IPS-11a (cell line): Measurements from ENCODE around the gene CSRP2.

Experiments
- H3K4me3 ChIP-seq: one replicate; pipeline ENCODE4 v1.5.1; 2013; ENCODE audit warnings: low read depth, low read length, control low read depth

CSRP2 gene

GRCh38 chr12:76895796-76896195 lies 17.0 kb upstream of the CSRP2 start:
- no peak overlapping the region for H3K4me3 ChIP-seq

- H3K4me3 ChIP-seq, result no peak overlapping the region
Measured at GRCh38 chr12:76891609-76892008, 12.8 kb upstream of the CSRP2 start.

DNA sequence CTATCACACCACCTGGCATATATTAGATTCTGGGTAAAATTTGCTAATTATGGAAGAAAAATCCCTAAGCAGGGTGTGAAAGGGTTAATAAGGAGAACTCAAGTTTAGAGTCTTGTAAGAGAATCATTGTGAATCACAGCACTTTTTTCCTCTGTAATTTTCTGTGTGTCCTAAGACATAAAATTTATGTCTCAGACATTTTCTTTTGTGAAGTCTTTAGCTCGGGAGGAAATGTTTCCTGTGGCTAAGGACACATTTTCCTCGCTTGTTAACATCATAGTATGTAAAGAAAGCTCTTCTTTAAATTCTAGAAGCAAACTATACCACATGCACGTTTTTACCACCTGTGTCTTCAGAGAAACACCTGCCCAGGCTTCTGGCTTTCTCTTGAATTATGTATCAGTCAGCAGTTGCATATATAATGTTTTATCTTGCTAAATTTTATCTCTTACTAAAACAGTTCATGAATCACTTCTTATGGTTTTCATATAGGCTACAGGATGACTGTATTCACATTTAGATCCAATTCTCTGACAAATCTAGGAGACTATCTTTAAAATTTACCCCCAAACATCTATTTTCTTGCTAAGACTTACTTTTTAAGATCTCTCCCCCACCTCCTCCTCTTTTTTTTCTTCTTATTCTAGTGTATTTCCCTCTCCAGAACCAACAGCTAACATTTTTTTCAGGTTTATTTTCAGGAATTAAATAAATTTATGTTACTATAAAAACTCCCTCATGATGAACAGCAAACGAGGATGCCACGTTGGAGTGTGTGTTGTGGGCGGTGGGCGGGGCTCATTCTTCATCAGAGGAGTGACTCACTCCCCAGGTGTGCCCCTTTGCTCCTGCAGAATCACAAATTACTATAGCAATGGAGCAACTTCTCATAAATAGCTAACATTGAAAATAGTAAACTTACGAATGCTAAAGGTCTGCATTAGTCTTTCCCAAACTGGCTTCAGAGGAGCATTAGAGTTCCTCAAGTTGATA lies 11.6 kb upstream of the CSRP2 start:
- H3K4me3 ChIP-seq, result no peak overlapping the region

DNA sequence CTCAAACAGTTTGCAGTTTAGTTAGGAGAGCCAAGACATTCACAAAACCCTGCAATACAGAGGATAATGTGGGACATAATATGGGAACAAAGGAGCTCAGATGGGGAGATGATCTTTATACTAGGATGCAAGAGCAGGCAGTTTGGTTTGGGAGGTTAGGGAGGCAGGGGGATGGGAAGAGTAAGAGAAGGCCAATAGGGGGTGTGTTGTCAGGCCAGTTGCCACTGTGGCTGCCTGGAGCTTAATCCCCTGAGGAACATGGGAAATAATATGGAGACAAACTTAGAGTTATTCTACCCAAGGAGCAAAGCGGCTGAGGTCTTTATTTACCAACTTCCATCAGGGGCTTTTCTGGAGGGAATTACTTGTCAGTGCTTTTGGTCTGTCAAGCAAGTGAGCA lies 10.0 kb upstream of the CSRP2 start:
- no peak overlapping the region for H3K4me3 ChIP-seq

DNA sequence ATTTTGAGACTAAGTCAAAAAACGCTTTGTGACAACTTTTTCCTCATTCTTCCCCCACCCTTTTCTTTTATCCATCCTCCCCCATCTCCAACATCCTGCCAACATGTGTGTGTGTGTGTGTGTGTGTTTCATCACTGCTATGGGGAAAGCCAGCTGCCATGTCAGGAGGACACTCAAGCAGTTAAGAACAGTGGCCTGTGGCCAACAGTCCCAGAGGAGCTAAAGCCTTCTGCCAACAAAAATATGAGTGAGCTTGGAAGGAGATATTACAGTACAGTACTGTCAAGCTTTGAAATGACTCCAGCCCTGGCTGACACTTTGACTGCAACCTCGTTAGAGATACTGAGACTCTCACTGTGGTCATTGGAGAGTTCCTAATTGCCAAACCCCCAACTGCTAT lies 5.0 kb upstream of the CSRP2 start:
- no peak overlapping the region for H3K4me3 ChIP-seq

DNA sequence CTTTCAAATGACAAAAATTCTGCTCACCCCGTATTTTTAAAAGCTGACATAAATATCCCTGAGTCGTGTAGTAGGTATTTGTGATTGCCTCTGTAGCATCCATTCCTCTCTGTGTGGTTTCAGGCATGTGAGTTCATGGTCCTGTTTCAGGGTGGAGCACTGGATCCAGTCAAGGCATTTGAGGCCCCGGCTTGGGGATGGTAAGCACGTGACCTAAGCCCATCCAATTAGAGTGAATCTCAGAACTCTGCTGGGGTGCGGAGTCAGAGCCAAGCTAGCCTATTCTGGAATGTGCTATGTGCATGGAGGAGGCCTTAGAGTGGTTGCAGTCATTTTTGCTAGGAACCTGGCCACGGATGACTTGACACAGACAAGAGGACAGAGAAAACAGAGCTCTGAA lies 4.3 kb upstream of the CSRP2 start:
- no peak overlapping the region for H3K4me3 ChIP-seq

- no peak overlapping the region for H3K4me3 ChIP-seq
Measured at GRCh38 chr12:76882367-76882766, 3.5 kb upstream of the CSRP2 start.

GRCh38 chr12:76881142-76881541 lies 2.3 kb upstream of the CSRP2 start:
- H3K4me3 ChIP-seq, result no peak overlapping the region

DNA sequence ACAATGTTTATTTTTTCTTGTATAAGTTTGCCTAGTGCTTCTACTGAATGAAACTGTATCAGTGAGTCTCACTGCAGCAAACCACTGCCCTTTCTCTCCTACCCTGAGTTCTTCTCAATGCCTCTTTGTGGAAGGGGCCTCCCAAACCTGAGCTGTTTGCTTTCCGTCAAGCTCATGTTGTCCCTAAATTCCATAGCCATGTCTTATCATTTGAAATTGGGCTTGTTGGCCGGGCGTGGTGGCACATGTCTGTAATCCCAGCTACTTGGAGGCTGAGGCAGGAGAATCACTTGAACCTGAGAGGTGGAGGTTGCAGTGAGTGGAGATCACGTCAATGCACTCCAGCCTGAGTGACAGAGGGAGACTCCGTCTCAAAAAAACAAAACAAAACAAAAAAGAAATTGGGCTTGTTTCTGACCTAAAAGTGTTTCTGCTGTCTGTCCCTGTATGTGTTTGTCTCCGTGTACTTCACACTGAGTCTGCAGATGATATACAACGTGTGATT lies 1.8 kb upstream of the CSRP2 start:
- no peak overlapping the region for H3K4me3 ChIP-seq

- H3K4me3 ChIP-seq, result peak overlapping the region; percentile 69
Measured at GRCh38 chr12:76879710-76880518, 1.1 kb upstream of the CSRP2 start.

DNA sequence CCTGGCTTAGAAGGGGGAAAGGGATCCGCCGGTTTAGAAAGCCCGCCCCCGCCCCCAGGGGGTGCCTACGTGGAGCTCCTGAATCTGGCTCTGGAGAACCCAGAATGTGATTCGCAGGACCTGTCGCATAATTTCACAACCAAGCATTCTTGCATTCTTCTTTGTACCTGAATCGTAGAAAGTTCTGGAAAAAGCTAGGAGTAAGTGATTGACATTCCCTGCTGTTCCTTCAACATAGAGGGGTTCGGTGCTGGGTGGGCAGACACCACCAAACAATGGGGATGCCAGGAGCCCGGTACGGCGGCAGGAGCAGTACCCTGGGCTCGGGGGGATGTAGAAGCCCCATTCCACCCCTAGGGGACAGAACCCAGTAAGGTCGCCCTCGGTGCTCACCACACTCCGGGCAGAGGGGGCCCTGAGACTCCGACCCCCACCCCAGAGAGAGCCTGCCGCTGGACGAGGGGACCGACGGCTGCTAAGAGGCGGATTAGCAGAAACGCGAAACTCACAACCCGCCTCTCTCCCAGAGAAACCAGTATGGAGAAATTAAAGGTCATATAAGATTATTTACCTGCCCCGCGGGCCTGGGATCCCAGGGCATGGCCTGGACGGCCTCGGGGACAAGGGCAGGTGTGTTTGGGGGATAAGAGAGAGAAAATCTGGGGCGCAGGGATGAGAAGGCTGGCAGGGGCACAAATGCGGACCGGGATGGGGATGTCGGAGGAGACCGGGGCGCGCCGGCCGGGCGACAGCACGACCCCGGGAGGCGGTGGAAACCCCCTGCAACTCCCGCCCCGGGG lies 520 bp downstream of the CSRP2 start:
- peak overlapping the region; percentile 79 for H3K4me3 ChIP-seq

DNA sequence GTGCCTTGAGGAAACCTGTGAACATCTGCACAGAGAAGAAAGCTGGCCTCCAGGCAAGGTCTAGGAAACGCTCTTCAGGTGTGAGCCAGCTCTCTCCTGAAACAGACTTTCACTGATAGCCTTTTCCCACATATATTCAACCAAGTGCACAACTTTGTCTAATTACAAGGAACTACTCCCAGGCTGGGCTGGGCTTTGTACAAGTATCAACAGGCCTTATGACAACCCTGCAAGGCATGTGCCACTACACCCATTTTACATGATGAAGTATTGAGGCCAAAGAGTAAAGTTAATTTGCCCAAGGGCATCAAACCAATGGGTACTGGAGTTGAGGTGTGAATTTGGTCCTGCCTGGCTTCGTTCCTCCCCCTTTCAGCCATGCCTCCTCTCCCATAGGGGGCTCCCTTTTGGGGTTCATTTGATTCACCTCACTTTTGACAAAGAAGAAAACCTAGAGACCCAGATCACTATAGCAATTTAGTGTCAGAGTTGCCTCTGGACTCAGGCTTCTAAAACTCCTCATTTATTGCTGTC lies 2.1 kb downstream of the CSRP2 start:
- H3K4me3 ChIP-seq, result no peak overlapping the region

GRCh38 chr12:76874491-76875190 lies 4.2 kb downstream of the CSRP2 start:
- H3K4me3 ChIP-seq, result no peak overlapping the region

DNA sequence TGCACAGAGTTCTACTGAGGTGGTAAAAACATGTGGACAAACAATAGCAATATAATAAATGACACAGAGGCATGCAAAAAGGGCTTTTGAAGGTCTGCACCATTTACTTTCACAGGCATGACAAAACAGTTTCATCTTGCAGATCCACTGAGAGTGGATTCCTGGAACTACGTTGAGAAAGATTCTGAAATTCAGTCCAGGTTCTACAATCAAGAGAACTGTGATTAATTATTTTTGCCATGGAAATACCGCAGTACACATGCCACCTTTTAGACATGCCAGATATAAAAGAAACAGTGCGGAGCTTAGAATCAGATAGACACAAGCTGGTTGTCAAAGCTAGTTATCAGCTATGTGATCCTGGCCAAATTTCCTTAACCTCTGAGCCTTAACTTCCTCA lies 4.8 kb downstream of the CSRP2 start:
- no peak overlapping the region for H3K4me3 ChIP-seq

DNA sequence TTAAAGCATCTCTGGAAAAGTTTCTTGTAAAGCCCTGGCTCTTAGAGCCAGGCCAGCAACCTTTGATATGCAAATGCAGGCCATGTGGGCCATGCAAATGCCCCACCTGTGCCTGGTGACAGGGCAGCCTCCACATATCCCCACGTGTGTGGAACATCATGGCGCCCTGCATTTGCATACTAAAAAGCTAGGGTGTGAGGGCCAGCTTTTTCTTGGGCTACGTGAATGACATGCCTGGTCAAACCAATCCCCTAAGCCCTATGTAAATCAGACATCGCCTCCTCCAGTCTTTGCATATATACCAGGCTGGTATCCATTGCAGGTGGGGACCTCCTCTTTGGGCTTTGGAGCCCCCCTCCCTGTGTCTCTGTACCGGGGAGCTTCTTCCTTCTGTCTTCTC lies 6.4 kb downstream of the CSRP2 start:
- no peak overlapping the region for H3K4me3 ChIP-seq

DNA sequence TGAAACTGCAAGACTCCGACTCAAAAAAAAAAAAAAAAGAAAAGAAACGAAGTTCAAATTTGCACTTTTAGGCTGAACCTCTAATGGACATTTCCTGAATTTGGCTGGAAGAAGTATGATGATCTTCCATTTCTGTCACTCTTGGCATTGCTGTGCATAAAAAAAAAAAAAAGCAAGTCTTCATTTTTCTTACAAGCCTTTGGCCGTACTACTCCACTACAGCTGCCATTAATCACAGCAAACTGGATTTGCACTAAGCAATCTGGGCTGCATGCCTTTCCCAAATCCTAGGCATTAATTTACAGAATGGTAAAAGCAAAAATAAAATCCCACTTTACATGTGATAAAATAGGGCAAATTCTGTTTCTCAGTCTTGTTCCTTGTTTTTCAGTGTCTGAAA lies 7.1 kb downstream of the CSRP2 start:
- no peak overlapping the region for H3K4me3 ChIP-seq

DNA sequence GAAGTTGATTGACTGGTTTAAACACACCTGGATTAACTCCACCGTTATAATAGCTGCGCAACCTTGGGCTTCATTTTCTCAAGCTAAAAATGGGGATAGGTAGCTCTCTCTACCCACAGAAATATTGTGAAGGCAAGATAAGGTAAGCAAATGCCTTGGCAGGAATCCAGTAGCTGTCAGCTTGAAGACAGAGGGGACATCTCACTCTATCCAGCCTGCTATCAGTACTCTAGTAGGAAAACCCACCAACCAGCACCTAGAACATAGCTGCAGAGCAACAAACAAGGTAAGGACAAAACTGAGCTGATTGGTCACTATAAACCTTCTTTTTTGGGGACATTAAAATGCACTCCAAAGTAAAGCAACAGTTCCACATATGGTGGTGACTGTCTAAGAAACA lies 7.7 kb downstream of the CSRP2 start:
- no peak overlapping the region for H3K4me3 ChIP-seq

DNA sequence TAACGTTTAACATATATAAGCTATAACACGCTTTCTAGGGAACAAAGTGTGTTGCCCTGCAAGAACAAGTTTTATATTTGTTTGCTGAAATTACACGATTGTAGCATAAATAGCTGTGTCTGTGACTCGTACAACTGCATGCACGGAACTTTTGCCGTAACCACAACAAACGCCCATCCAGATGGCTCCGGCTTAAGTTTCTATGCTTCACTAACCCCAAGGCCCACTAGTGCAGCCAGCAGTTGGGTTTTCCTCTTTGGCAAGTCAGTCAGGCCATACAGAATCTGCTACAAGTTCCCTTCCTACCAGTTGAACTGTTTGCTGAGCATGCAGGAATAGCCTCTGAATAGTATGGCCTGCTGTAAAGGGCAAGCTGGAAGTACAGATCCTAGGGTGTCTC lies 12.1 kb downstream of the CSRP2 start:
- no peak overlapping the region for H3K4me3 ChIP-seq

DNA sequence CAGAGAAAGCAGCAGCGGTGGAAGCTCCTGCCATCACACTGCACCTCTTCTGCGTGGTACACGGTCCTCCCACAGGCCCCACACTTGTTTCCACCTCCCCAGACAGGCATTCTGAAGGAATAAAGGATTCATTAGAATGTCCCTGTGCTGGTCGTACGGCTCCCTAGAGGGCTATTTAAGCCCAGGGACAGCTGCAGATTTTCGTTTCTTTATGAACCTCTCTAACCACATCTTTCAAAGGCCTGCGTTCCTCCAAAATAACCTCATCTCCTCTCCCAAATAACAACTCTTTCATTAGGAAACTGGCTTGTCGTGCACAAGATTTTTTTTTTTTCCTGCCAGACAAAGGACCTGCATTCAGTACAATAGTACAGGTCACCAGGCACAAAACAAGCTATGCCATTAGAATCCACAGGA lies 12.7 kb downstream of the CSRP2 start:
- H3K4me3 ChIP-seq, result no peak overlapping the region

- no peak overlapping the region for H3K4me3 ChIP-seq
Measured at GRCh38 chr12:76864791-76865400, 13.9 kb downstream of the CSRP2 start.
